Measurements from ENCODE around the gene ETDB.
"Not testable (repeated sequence)": the region's sequence is repeated elsewhere in the genome, so short reads cannot be mapped to it uniquely, and the experiment has no call there.

Gene ETDB

GRCh38 chrX:135120056-135120576, at the start of gene ETDB:
Gene ETDB, minus strand, starts transcription at chrX:135120526. Its CDS starts 1,265 bp downstream, at chrX:135119261.
- not testable (repeated sequence) for DNase-seq (ENCODE audit: low read depth in 2 of 2)

- not testable (repeated sequence) for DNase-seq (ENCODE audit: low read depth in 2 of 2)
Observed at GRCh38 chrX:135169534-135169933, 49.2 kb upstream of the ETDB start.

- no peak for DNase-seq (ENCODE audit: low read depth in 2 of 2)
Observed at GRCh38 chrX:135168486-135168885, 48.2 kb upstream of the ETDB start.

GRCh38 chrX:135154688-135155087, 34.4 kb upstream of the ETDB start:
- not testable (repeated sequence) for DNase-seq (ENCODE audit: low read depth in 2 of 2)

GRCh38 chrX:135126145-135126544, 5.8 kb upstream of the ETDB start:
- not testable (repeated sequence) for DNase-seq (ENCODE audit: low read depth in 2 of 2)

GRCh38 chrX:135116064-135116463, 4.3 kb downstream of the ETDB start:
- not testable (repeated sequence) for DNase-seq (ENCODE audit: low read depth in 2 of 2)

- DNase-seq (ENCODE audit: low read depth in 2 of 2) = no peak
Observed at GRCh38 chrX:135114392-135114791, 5.9 kb downstream of the ETDB start.

GRCh38 chrX:135112743-135113142, 7.6 kb downstream of the ETDB start:
- DNase-seq (ENCODE audit: low read depth in 2 of 2) = no peak

GRCh38 chrX:135112096-135112729, 8.1 kb downstream of the ETDB start:
- DNase-seq (ENCODE audit: low read depth in 2 of 2) = no peak

GRCh38 chrX:135109554-135109953, 10.8 kb downstream of the ETDB start:
- no peak for DNase-seq (ENCODE audit: low read depth in 2 of 2)

GRCh38 chrX:135099493-135099783, 20.9 kb downstream of the ETDB start:
- no peak for DNase-seq (ENCODE audit: low read depth in 2 of 2)

- DNase-seq (ENCODE audit: low read depth in 2 of 2) = not testable (repeated sequence)
Observed at GRCh38 chrX:135097196-135097744, 23.1 kb downstream of the ETDB start.

GRCh38 chrX:135095715-135096114, 24.6 kb downstream of the ETDB start:
- no peak for DNase-seq (ENCODE audit: low read depth in 2 of 2)

- no peak for DNase-seq (ENCODE audit: low read depth in 2 of 2)
Observed at GRCh38 chrX:135094726-135095125, 25.6 kb downstream of the ETDB start.

- DNase-seq (ENCODE audit: low read depth in 2 of 2) = no peak
Observed at GRCh38 chrX:135089126-135089525, 31.2 kb downstream of the ETDB start.

- DNase-seq (ENCODE audit: low read depth in 2 of 2) = no peak
Observed at GRCh38 chrX:135087867-135088266, 32.5 kb downstream of the ETDB start.

GRCh38 chrX:135086197-135086854, 34.0 kb downstream of the ETDB start:
- DNase-seq (ENCODE audit: low read depth in 2 of 2) = no peak

- DNase-seq (ENCODE audit: low read depth in 2 of 2) = no peak
Observed at GRCh38 chrX:135081693-135082404, 38.5 kb downstream of the ETDB start.

Measured in stimulated activated CD8-positive, alpha-beta memory T cell treated with anti-CD3 and anti-CD28 coated beads, Interleukin-7, amount 100 ng/mL, for 1 hour (primary cell).